ENCODE data around the gene CBL. TPM values are rescaled to one million over a fixed set of nuclear protein-coding genes. Genes with fewer than 3 reads are reported as not detected.

CBL gene
- total RNA-seq, 1 experiment from 2014 or later, result 5.7 TPM

- Histone ChIP-seq H3K9me3 (no peaks in the 10 kb centered on the region), H3K36me3 (no peaks in the 10 kb centered on the region), H3K27me3 (no peaks in the 10 kb centered on the region), H3K4me3 (no peak overlapping the region)
- no peak for DNase-seq
These were observed 116.9 kb downstream of the CBL start for GRCh38 chr11:119322921-119323531.

- no peaks in the 10 kb centered on the region for H3K9me3 ChIP-seq
- no peaks in the 10 kb centered on the region for H3K36me3 ChIP-seq
- no peak overlapping the region for H3K4me3 ChIP-seq
- H3K27me3 ChIP-seq, result no peaks in the 10 kb centered on the region
- DNase-seq, result peak; percentile 48
These were observed 117.4 kb downstream of the CBL start for GRCh38 chr11:119323532-119324033.

- H3K4me3 ChIP-seq, result no peak overlapping the region
- H3K36me3 ChIP-seq, result no peaks in the 10 kb centered on the region
- no peaks in the 10 kb centered on the region for H3K27me3 ChIP-seq
- H3K9me3 ChIP-seq, result no peaks in the 10 kb centered on the region
- DNase-seq, result no peak
These were observed 118.0 kb downstream of the CBL start for GRCh38 chr11:119324189-119324588.

GRCh38 chr11:119329320-119329719, 123.2 kb downstream of the CBL start:
- no peak overlapping the region for H3K4me3 ChIP-seq
- no peaks in the 10 kb centered on the region for H3K27me3 ChIP-seq
- DNase-seq, result no peak
- no peaks in the 10 kb centered on the region for H3K9me3 ChIP-seq
- no peaks in the 10 kb centered on the region for H3K36me3 ChIP-seq

- H3K9me3 ChIP-seq, result no peaks in the 10 kb centered on the region
- H3K36me3 ChIP-seq, result peaks cover 3% of the 10 kb centered on the region; the same call in 1 of the 2 replicates
- no peaks in the 10 kb centered on the region for H3K27me3 ChIP-seq
- DNase-seq, result no peak
- H3K4me3 ChIP-seq, result no peak overlapping the region
These were observed 124.1 kb downstream of the CBL start for GRCh38 chr11:119330237-119330636.

- peaks cover 23% of the 10 kb centered on the region for H3K36me3 ChIP-seq
- no peak for DNase-seq
- no peak overlapping the region for H3K4me3 ChIP-seq
- no peaks in the 10 kb centered on the region for H3K9me3 ChIP-seq
- no peaks in the 10 kb centered on the region for H3K27me3 ChIP-seq
These were observed 126.1 kb downstream of the CBL start for GRCh38 chr11:119332111-119332765.

- Histone ChIP-seq H3K9me3 (no peaks in the 10 kb centered on the region), H3K4me3 (peak within 1 kb of the TSS; percentile 87), H3K27me3 (no peaks in the 10 kb centered on the region), H3K36me3 (peaks cover 28% of the 10 kb centered on the region)
- DNase-seq, result peak; percentile 94
These were observed 128.2 kb downstream of the CBL start, which contains the start of gene RNF26 for GRCh38 chr11:119334174-119334930. RNF26 (plus strand) TSS chr11:119334527; CDS start chr11:119335123, 596 bp downstream.

GRCh38 chr11:119335091-119335654, 129.0 kb downstream of the CBL start:
- no peaks in the 10 kb centered on the region for H3K27me3 ChIP-seq
- H3K36me3 ChIP-seq, result peaks cover 28% of the 10 kb centered on the region
- H3K9me3 ChIP-seq, result no peaks in the 10 kb centered on the region
- DNase-seq, result no peak
- H3K4me3 ChIP-seq, result peak overlapping the region; percentile 87

- Histone ChIP-seq H3K4me3 (peak overlapping the region; percentile 87), H3K36me3 (peaks cover 28% of the 10 kb centered on the region), H3K9me3 (no peaks in the 10 kb centered on the region), H3K27me3 (no peaks in the 10 kb centered on the region)
- DNase-seq, result peak; percentile 44
These were observed 129.8 kb downstream of the CBL start for GRCh38 chr11:119335655-119336543.

- H3K36me3 ChIP-seq, result peaks cover 28% of the 10 kb centered on the region
- H3K27me3 ChIP-seq, result no peaks in the 10 kb centered on the region
- no peaks in the 10 kb centered on the region for H3K9me3 ChIP-seq
- DNase-seq, result no peak
- H3K4me3 ChIP-seq, result peak overlapping the region; percentile 17
These were observed 130.8 kb downstream of the CBL start for GRCh38 chr11:119336744-119337469.

- H3K4me3 ChIP-seq, result peak overlapping the region; percentile 17
- DNase-seq, result peak; percentile 76
- H3K9me3 ChIP-seq, result no peaks in the 10 kb centered on the region
- no peaks in the 10 kb centered on the region for H3K27me3 ChIP-seq
- H3K36me3 ChIP-seq, result peaks cover 28% of the 10 kb centered on the region
These were observed 131.6 kb downstream of the CBL start for GRCh38 chr11:119337581-119338317.

- Histone ChIP-seq H3K36me3 (peaks cover 28% of the 10 kb centered on the region), H3K27me3 (no peaks in the 10 kb centered on the region), H3K4me3 (0 out of 2 replicates have a peak overlapping the region, but pooled peaks have one; percentile 17), H3K9me3 (no peaks in the 10 kb centered on the region)
- peak; percentile 67 for DNase-seq
These were observed 132.3 kb downstream of the CBL start for GRCh38 chr11:119338318-119338890.

GRCh38 chr11:119338965-119339588, 132.9 kb downstream of the CBL start:
- DNase-seq, result no peak
- no peaks in the 10 kb centered on the region for H3K27me3 ChIP-seq

More at GRCh38 chr11:119338965-119339588, 132.9 kb downstream of the CBL start:
- H3K36me3 ChIP-seq, result peaks cover 28% of the 10 kb centered on the region
- no peak overlapping the region for H3K4me3 ChIP-seq
- no peaks in the 10 kb centered on the region for H3K9me3 ChIP-seq

Data from MG63 (cell line).